ENCODE results near the gene NCOA5.
A peak's percentile ranks its signal among the peaks of the same experiment; 100 is the strongest.

NCOA5 gene

DNA sequence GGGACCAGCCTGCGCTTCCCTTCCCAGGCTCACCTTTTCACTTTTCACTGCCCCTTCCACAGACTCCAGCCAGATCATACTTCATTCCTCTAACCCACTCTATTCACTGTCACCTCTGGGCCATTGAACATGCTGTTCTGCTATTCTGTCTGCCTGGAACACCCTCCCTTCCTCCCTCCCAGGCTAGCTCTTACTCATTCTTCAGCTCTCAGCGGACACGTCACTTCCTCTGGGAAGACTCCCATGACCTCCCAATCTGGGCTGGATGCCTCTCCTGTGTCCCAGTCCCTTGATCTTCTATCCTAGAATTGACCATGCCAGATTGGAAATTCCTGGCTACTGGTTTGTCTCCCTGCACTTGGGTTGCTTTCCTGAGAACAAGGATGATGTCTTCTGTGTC is 55.7 kb downstream of the NCOA5 start:
- no peak for DNase-seq

DNA sequence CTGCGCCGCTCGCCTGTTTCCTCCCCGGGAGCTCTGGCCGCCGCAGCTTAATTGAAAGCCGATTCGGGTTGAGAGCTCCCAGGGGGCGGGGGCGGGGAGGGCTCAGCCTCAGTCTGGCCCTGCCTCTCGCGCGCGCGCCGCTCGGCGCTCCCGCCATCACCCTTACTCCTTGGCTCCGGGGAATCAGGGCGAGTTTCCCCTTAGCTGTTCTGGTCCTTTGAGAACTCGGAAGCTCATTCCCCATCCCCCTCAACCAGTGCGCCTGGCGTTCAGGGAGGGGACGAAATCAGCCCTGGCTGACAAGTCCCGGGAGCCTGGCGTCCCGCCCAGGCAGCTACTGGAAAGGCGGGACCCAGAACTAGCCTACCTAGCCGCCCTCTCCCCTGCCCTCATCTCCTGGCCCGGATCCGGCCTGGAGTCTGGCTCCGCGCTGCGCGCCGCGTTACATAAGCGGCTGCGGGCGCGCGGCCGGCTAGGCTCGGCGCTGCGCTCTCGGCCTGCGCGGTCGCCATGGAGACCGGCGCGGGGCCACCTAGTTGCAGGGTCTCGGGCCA is 58.0 kb downstream of the NCOA5 start:
- no peak for DNase-seq

DNA sequence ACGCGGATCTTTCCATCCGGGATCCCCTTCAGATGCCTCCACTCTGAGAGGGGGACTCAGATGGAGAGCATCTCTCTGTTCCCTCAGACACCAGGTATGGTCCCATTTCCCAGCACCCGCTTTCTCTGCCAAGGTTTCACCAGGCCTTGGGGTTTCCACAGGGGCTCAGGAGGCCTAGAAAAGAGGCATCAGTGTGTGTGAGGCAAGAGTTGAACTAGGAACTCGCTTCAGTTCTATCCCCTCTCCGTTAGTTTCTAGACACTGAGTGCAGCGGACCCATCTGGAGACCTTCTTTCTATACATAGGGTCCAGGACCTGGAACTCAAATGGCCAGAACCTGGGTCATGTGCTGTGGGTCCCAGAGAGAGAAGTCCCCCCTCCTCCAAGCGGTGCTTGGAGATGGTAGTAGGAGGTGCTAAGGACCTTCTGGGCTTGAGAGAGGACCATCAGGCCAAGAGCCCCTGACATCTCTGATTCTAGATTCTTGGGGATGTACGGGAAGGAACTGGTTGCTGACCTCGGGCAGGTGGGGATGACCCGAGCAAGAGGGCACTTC is 58.7 kb downstream of the NCOA5 start:
- DNase-seq: no peak

GRCh38 chr20:46030284-46031013 is 59.3 kb downstream of the NCOA5 start:
- no peak for DNase-seq

DNA sequence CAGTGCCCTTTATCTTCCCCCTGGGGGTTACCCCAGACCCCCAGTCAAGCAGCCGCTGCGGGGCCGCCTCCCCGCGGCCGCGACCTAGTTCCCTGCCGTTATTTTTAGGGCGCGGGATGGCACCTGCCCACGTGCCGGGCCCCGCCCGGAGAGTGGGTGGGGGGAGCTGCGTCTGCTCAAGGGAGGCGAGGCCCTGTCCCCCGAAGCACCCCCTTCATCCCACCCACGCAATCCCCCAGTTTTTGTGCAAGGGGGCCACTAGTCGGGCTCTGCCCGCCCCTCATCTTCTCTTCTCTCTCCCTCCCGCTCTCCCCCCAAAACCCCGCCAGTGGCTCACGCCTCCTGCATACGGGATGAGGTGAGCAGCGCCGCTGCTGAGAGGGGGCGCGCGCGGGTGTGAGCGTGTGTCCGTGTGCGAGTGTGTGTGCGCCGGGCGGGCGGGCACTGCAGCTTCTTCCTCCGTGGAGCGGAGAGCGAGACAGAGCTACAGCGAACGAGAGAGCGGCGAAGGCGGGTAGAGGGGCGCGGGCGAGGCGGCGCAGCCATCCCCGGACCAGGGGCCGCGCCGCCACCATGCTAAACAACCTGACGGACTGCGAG is 60.9 kb downstream of the NCOA5 start, which contains the start of gene SLC12A5:
Gene SLC12A5 (plus strand): TSS at position 444 of the 600 bp plus-strand sequence. CDS start 130 bp downstream, at position 574.
- DNase-seq: no peak

DNA sequence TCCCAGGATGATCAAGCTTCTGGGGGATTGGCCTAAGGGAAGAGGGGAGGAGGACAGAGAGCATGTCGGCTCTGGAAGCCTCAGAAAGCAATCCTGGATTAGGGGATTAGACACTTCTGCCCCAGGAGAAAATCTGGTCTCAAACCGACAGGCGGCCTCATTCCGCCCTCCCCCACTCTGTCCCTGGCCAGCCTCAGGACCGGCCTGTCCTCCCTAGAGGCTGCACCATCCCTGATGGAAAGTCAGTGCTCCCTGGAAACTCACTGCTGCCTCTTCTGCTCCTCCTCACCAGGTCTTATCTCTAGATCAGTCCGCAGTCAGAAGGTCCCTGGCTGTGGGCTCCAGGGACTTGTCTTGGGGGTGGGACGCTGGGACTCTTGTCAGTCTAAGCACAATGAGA is 61.7 kb downstream of the NCOA5 start:
- DNase-seq: no peak

- no peak for DNase-seq
These were observed 62.4 kb downstream of the NCOA5 start for GRCh38 chr20:46027245-46027853.

- no peak for DNase-seq
These were observed 64.4 kb downstream of the NCOA5 start for GRCh38 chr20:46025376-46025783.

DNA sequence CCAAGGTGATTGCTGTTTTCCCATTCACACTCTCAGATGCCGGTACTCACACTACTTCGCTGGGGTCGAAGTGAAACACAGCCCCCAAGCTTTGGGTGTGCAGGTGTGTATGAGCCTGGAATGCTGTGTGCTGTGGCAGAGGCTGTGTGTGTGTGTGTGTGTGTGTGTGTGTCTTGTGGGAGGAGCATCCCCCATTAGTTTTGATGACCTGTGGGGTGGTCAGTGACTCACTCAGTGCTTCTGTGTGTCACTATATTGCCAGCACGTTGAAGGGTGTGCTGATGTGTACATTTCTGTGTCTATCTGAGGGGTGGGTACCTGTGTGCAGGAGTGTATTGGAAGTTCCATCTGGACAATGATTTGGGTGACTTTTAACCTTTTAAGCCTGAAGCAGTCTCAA is 65.8 kb downstream of the NCOA5 start:
- DNase-seq: no peak

DNA sequence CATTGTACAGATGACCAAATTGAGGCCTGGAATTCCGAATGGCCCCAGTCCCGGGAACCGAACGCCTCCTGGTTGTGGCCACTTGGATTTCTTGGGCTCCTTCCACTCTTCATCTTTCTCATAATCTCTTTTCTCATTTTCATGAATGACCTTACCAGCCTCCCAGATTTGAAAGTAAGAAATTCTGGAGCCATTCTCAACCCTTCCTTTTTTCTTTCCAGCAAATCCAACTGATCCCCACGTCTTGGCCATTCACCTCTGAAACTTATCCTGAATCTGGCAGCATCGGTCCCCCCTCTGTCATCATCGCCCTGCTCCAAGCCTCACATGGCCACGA is 66.6 kb downstream of the NCOA5 start:
- no peak for DNase-seq

DNA sequence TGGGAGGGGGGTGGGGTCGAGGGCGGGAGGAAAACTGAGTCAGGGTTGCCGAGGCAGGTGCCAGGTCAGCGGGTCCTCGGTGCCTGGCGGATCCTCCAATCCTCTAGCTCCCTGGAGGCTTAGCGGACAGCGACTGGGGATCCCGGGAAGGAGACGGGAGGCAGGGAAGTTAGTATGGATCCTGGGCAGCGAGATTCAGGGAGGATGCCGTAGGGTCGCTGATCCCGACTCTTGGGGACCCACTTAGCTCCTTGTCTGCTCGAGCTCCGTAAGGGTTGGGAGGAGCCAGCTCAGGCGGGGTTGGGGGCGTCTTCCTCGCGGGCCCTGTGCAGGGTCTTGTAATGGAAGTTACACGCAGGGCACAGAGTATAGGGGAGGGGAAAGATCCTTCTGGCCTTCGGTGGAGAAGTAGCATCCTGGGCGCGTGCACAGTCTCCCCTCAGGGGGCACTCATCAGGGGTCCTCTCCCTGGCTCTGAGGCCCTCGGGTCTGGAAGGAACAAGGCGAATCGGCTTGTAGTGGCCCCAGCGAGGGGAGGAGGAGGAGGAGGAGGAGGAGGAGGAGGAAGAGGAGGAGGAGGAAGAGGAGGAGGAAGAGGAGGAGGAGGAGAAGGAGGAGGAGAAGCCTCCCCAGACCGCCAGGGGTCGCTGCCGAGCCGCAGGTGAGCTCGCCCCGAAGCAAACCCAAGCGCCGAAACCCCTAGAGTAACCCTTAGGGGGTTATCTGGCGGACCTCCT is 67.2 kb downstream of the NCOA5 start:
- peak; percentile 61 for DNase-seq

DNA sequence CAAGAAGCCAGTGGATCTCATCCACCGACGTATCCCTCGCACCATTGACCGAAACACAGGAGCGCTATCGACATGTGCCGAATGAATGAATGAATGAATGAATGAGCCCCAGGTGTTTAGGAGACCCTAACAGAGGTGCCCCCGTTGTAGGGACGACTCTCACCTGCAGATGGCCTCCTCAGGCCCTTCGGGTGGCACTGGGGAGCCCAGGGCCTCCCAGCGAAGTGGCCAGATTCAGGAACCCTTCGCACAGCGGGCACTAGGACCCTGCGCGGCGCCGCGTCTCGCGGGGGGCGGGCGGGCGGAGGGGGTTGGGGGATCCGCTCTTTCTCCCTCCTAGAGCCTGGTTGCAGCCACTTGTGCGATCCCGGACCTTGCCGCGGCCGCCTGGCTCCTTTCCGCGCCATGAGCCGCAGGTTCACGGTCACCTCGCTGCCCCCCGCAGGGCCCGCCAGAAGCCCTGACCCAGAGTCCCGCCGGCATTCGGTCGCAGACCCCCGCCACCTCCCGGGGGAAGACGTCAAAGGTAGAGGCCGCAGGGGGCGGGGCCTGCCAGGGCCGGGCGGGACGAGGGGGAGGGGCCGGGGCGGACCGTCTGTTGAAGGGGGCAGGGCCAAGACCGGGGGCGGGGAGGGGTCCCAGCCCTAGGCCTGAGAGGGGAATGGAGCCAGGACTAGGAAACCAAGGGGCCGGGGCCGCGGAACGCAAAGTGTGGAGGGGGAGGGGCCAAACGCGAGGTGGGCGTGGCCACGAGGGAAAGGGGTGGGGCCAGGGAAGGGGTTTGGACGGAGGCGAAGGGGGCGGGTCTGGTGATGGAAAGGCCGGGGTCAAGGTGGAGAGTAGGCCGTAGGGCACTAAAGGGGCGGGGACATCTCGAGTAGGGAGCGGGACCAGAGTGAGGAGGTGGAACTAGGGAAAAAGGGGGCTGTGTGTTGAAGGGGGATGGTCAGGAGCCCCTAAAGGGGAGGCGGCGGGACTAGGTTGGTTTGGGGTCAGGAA is 68.1 kb downstream of the NCOA5 start:
- DNase-seq: no peak

DNA sequence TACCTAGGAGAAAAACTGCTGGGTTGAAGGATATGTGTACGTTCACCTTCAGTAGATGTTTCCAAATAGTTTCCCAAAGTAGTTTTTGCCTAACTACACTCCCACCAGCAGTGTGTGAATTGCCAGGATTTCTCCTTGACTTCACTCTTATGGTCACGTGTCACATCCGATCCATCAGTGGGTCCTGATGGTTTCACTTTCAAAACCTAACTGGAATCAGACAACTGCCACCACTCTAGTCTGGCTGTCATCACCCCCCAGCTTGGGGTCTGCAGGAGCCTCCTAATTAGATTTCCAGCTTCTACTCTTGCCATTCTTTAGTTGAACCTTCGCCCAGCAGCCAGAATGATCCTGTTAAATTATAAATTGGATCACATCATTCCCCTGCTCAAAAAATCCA is 69.2 kb downstream of the NCOA5 start:
- DNase-seq: no peak

DNA sequence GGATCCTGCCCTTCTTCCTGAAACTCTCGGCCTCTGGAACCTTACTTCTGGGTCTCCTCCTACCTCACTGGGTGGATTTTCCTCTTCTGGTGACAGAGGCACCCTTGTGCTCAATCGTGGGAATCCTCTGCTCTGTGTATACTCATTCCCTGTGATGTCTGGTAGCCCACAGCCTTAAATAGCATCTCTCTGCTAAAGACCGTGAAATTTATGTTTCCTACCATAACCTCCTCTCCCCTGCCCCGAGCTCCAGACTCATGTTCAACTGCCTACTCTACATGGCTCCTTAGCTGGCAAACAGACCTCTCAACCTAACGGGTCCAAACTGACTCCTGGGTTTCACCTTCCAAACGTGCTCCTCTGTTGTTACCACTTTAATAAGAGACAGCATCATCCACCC is 71.2 kb downstream of the NCOA5 start:
- no peak for DNase-seq

DNA sequence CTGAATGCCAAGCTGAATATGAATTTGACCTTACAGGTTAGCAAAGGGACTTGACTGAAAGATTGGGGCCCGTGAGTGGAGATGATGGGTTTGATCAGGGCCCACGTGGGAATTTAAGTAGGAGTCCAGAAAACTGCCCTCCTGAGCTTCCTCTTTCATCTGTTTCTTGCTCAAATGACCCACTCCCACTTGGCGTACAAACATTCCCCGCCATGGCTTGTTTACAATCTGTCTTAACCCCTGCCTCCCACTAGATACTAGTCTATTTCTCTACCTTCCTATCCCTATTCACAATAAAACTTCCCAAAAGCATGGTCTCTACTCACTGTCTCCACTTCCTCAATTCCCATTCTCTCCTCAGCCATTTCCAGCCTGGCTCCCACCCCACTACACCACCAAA is 71.7 kb downstream of the NCOA5 start:
- no peak for DNase-seq

- no peak for DNase-seq
These were observed 72.5 kb downstream of the NCOA5 start for GRCh38 chr20:46017272-46017671.

- no peak for DNase-seq
These were observed 75.0 kb downstream of the NCOA5 start for GRCh38 chr20:46014517-46015396.

DNA sequence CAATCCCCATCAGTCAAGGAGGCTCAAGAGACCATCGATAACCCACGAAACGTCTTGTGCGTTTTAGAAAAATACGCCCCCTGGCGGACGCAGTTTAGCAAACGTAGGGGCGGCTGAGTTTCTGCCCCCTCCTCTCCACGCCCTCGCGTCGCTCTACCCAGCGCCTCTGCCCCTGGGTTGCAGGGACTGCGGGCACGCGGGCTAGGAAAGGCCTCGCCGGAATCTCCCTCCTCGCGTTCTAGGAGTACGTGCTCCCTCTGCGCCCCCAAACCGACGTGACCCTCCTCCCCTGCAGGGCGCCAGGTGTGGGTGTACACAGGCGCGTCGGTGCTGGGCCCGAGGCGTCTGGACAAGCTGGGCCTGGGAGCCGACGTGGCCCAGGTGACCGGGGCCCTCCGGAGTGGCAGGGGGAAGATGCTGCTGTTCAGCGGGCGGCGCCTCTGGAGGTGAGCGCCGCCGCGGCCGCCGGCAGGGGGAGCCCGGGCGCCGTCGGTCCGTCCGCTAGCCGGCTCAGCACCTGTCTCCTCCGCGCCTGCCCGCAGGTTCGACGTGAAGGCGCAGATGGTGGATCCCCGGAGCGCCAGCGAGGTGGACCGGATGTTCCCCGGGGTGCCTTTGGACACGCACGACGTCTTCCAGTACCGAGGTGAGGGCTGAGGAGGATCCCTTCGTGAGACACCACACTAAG is 75.8 kb downstream of the NCOA5 start:
- DNase-seq: peak; percentile 38

- DNase-seq: no peak
These were observed 76.4 kb downstream of the NCOA5 start for GRCh38 chr20:46013322-46013828.

DNA sequence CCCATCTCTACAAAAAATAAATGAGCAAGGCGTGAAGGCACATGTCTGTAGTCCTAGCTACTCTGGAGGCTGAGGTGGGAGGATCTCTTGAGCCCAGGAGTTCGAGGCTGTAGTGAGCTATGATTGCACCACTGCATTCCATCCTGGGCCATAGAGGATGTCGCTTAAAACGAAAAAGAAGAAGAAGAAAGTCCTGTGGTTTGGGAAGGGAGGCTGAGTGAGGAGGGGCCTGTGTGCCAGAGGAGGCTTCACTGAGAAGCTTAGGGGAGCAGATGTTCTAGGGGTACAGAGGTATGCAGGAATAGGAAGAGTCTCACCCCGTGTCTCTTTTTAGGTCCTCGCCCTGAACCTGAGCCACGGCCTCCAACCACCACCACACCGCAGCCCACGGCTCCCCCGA is 76.8 kb downstream of the NCOA5 start:
- DNase-seq: no peak
